Measurements from ENCODE around the gene HEPHL1. TPM values are rescaled to one million over a fixed set of nuclear protein-coding genes. Genes with fewer than 3 reads are reported as not detected.

The HEPHL1 gene
- total RNA-seq, 2 experiments from 2014 or later = not detected

DNA sequence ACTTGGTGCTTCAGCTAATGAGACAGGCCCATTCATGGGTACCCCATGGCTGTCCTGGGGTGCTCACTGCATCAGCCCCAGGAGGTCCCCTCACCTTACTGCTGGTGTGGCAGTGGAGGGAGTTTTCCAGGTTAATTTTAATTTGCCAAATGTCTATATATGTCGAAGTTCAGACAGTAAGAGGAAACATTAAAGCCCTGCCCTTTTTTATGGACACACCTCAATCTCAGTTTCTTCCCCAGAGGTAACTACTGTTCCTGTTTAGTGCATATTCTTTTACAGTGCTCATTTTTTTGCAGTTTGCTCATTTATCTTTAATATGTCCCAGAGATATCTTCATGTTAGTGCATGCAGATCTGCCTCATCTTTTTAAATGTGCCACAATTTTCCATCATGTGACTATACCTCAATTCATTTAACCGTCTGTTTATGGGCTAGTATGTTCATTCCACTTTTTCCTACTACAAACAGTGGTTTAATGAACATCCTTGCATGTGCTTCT lies 119.1 kb downstream of the HEPHL1 start:
- peaks cover 14% of the 10 kb centered on the region for H3K36me3 Mint-ChIP-seq (ENCODE audit: low read depth)
- ChIA-PET CTCF (no interaction called here), POLR2A (interaction anchor here (1.5 kb wide), 1 partner anchor 11 kb away, joined by 5 read pairs; the partner anchor contains the start of gene PANX1)
- no peak for ATAC-seq
- TF ChIP-seq, protein P1, sequence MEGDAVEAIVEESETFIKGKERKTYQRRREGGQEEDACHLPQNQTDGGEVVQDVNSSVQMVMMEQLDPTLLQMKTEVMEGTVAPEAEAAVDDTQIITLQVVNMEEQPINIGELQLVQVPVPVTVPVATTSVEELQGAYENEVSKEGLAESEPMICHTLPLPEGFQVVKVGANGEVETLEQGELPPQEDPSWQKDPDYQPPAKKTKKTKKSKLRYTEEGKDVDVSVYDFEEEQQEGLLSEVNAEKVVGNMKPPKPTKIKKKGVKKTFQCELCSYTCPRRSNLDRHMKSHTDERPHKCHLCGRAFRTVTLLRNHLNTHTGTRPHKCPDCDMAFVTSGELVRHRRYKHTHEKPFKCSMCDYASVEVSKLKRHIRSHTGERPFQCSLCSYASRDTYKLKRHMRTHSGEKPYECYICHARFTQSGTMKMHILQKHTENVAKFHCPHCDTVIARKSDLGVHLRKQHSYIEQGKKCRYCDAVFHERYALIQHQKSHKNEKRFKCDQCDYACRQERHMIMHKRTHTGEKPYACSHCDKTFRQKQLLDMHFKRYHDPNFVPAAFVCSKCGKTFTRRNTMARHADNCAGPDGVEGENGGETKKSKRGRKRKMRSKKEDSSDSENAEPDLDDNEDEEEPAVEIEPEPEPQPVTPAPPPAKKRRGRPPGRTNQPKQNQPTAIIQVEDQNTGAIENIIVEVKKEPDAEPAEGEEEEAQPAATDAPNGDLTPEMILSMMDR (IDR thresholded peaks at IDR 0.05) = no peak
- peaks cover 69% of the 10 kb centered on the region for H3K4me1 Mint-ChIP-seq (ENCODE audit: low read depth)
- intact Hi-C loops (cut with micrococcal nuclease) = no loop called here
- no peak overlapping the region for H3K4me3 Mint-ChIP-seq
- H3K27me3 Mint-ChIP-seq = no peaks in the 10 kb centered on the region
- H3K27ac Mint-ChIP-seq = no peak overlapping the region
- peaks cover 2% of the 10 kb centered on the region for H3K9me3 Mint-ChIP-seq
- no peak for DNase-seq

- peaks cover 6% of the 10 kb centered on the region for H3K36me3 Mint-ChIP-seq (ENCODE audit: low read depth)
- intact Hi-C loops (cut with micrococcal nuclease) = no loop called here
- H3K9me3 Mint-ChIP-seq = peaks cover 2% of the 10 kb centered on the region
- CTCF ChIA-PET = no interaction called here
- DNase-seq (no peak), ATAC-seq (no peak)
- H3K27me3 Mint-ChIP-seq = no peaks in the 10 kb centered on the region
- no peak overlapping the region for H3K27ac Mint-ChIP-seq
- no peak overlapping the region for H3K4me3 Mint-ChIP-seq
- H3K4me1 Mint-ChIP-seq (ENCODE audit: low read depth) = peaks cover 71% of the 10 kb centered on the region
- POLR2A ChIA-PET = interaction anchor here (2.8 kb wide), 1 partner anchor 13 kb away, joined by 12 read pairs; the partner anchor contains the start of gene PANX1
- TF ChIP-seq, protein P1 (IDR thresholded peaks at IDR 0.05) = no peak
Observed at GRCh38 chr11:94141511-94142307, 120.6 kb downstream of the HEPHL1 start.

- Mint-ChIP-seq H3K36me3 (ENCODE audit: low read depth) (no peaks in the 10 kb centered on the region), H3K27ac (no peak overlapping the region), H3K4me1 (ENCODE audit: low read depth) (peaks cover 71% of the 10 kb centered on the region), H3K27me3 (no peaks in the 10 kb centered on the region), H3K9me3 (no peaks in the 10 kb centered on the region), H3K4me3 (no peak overlapping the region)
- intact Hi-C loops (cut with micrococcal nuclease) = no loop called here
- ATAC-seq (no peak), DNase-seq (no peak)
- TF ChIP-seq, protein P1 (IDR thresholded peaks at IDR 0.05) = no peak
- ChIA-PET CTCF (no interaction called here), POLR2A (interaction anchor here (2.8 kb wide), 1 partner anchor 14 kb away, joined by 12 read pairs; the partner anchor contains the start of gene PANX1)
Observed at GRCh38 chr11:94142308-94143281, 121.4 kb downstream of the HEPHL1 start.

DNA sequence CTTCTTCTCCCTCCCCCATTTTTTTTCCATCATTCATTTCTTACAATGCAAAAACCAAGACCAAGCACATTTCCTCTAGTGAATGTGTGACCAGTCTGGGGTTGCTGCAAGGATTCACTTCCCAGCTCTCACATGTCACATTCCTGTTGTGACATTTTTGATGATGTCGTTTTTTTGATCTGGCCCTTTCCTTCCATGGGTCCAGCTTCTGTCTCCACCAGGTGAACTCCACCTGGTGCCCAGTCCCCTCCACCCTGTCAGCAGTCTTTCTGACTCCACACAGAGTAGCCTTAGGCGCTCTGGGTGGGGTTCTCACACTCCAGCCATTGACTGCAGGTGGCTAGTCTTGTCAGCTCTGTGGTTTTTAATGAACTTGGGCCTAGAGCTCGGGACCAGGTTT lies 123.1 kb downstream of the HEPHL1 start:
- POLR2A ChIA-PET = interaction anchor here (1.7 kb wide), 1 partner anchor 16 kb away, joined by 5 read pairs; the partner anchor contains the start of gene PANX1
- intact Hi-C loops (cut with micrococcal nuclease) = no loop called here

More for the DNA sequence above, 123.1 kb downstream of the HEPHL1 start:
- ATAC-seq (no peak), DNase-seq (no peak)
- no peaks in the 10 kb centered on the region for H3K36me3 Mint-ChIP-seq (ENCODE audit: low read depth)
- CTCF ChIA-PET = interaction anchor here (2.0 kb wide), 1 partner anchor 15 kb away, joined by 8 read pairs; the partner anchor contains the start of gene PANX1
- no peak overlapping the region for H3K4me3 Mint-ChIP-seq
- peak overlapping the region; percentile 32 for H3K27ac Mint-ChIP-seq
- H3K27me3 Mint-ChIP-seq = no peaks in the 10 kb centered on the region
- TF ChIP-seq, protein P1 (IDR thresholded peaks at IDR 0.05) = no peak
- peaks cover 81% of the 10 kb centered on the region for H3K4me1 Mint-ChIP-seq (ENCODE audit: low read depth)
- no peaks in the 10 kb centered on the region for H3K9me3 Mint-ChIP-seq

Measured in activated CD8-positive, alpha-beta T cell treated with anti-CD3 and anti-CD28 coated beads for 36 hours (primary cell).